Measurements from ENCODE around the gene CTNNAL1.

DNA sequence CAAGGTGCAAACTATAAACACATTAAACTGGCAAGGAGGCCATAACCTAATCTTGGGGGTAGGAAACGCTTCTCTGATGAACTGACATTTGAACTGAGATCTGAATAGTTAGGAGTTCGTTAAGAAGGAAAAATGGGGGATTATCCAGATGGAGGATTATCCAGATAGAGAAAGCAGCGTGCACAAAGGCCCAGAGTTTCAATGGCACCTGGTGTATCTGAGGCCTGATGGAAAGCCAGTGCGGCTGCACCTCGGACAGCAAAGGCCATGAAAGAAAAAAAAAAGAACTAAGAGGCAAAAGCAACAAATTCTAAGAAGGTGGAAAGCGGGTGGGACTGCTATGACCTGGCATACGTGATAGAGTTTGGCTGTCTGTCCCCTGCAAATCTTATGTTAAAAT is 13.0 kb upstream of the CTNNAL1 start:
- TF ChIP-seq, protein P1, sequence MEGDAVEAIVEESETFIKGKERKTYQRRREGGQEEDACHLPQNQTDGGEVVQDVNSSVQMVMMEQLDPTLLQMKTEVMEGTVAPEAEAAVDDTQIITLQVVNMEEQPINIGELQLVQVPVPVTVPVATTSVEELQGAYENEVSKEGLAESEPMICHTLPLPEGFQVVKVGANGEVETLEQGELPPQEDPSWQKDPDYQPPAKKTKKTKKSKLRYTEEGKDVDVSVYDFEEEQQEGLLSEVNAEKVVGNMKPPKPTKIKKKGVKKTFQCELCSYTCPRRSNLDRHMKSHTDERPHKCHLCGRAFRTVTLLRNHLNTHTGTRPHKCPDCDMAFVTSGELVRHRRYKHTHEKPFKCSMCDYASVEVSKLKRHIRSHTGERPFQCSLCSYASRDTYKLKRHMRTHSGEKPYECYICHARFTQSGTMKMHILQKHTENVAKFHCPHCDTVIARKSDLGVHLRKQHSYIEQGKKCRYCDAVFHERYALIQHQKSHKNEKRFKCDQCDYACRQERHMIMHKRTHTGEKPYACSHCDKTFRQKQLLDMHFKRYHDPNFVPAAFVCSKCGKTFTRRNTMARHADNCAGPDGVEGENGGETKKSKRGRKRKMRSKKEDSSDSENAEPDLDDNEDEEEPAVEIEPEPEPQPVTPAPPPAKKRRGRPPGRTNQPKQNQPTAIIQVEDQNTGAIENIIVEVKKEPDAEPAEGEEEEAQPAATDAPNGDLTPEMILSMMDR (IDR thresholded peaks at IDR 0.05; ENCODE audit: low read depth, low read length), result no peak
- TF ChIP-seq EZH2phosphoT487 (IDR thresholded peaks at IDR 0.05; ENCODE audit: low read depth), result no peak
